T-cell (primary cell): Measurements from ENCODE around the gene THADA. TPM values are rescaled to one million over a fixed set of nuclear protein-coding genes. Genes with fewer than 3 reads are reported as not detected.

Experiments
- ATAC-seq, 4 experiments: fragments of 200-7000 bp in 3 of 4; fragments of 150-1000 bp in 1 of 4; cut with Tn5 transposase; replicated peaks in 1 of 4; 1 replicate in 3 of 4; 2 replicates in 1 of 4; pipeline ENCODE4 v1.10.0; 2021; ENCODE audit warnings: moderate library complexity in 3 of 4, mild to moderate bottlenecking in 2 of 4, moderate number of reproducible peaks in 1 of 4
- CTCF ChIA-PET, 2 donors: fragments of 300-600 bp; sonication (Branson Sonifier 250); formaldehyde crosslinking; loops; one replicate each; lab custom pipeline; 2022; ENCODE audit warnings: antibody characterized with exemption in 2 of 2; lab: Charles Lee
- POLR2A ChIA-PET, 2 donors: fragments of 300-600 bp; sonication (Branson Sonifier 250); formaldehyde crosslinking; loops; one replicate each; lab custom pipeline; 2022; ENCODE audit warnings: antibody characterized with exemption in 2 of 2; lab: Charles Lee
- DNase-seq, 35 experiments: peaks; one replicate each; pipeline versions ENCODE4 v3.0.0 to v3.0.0-alpha.2; 2013 to 2023
- H3K27ac ChIP-seq: one replicate; pipeline ENCODE4 v1.5.1; 2013; ENCODE audit warnings: low read length
- H3K27me3 ChIP-seq, 2 experiments: replicated peaks in 1 of 2; 1 replicate in 1 of 2; 2 replicates in 1 of 2; pipeline versions ENCODE4 v1.6.1 to v1.7.0; 2013; ENCODE audit warnings: low read length in 1 of 2, mixed read lengths in 1 of 2; ENCODE audit not compliant: control insufficient read depth in 2 of 2, insufficient read depth in 2 of 2; ENCODE audit errors: extremely low read depth in 1 of 2
- H3K36me3 ChIP-seq, 2 donors: 1 replicate in 1 of 2; 2 replicates in 1 of 2; pipeline versions ENCODE4 v1.6.1 to v1.7.0; 2013; ENCODE audit warnings: low read length in 1 of 2; ENCODE audit not compliant: control insufficient read depth in 2 of 2, insufficient read depth in 1 of 2; ENCODE audit errors: extremely low read depth in 1 of 2
- H3K4me1 ChIP-seq, 2 experiments: 1 replicate in 1 of 2; 2 replicates in 1 of 2; pipeline versions ENCODE4 v1.6.1 to v1.7.0; 2013; ENCODE audit warnings: low read length in 2 of 2, mixed read lengths in 1 of 2; ENCODE audit not compliant: insufficient read depth in 2 of 2, control insufficient read depth in 1 of 2; ENCODE audit errors: extremely low read depth in 1 of 2
- H3K4me3 ChIP-seq, 2 donors: 1 replicate in 1 of 2; 2 replicates in 1 of 2; pipeline versions ENCODE4 v1.5.1 to v1.7.0; 2013; ENCODE audit warnings: mild to moderate bottlenecking in 2 of 2, low read length in 1 of 2, moderate library complexity in 1 of 2; ENCODE audit not compliant: control insufficient read depth in 1 of 2; ENCODE audit errors: extremely low read depth in 1 of 2
- H3K9me3 ChIP-seq: 2 replicates; pipeline ENCODE4 v1.7.0; 2013
- H3K27ac Mint-ChIP-seq, 2 donors: one replicate each; pipeline ENCODE4 v1.8.0; 2020 to 2021; ENCODE audit warnings: mild to moderate bottlenecking in 2 of 2, mixed read lengths in 2 of 2
- H3K27me3 Mint-ChIP-seq, 2 donors: one replicate each; pipeline ENCODE4 v1.8.0; 2021 to 2022; ENCODE audit warnings: mixed read lengths in 2 of 2
- H3K36me3 Mint-ChIP-seq: one replicate; pipeline ENCODE4 v1.8.0; 2021; ENCODE audit warnings: mixed read lengths
- H3K4me1 Mint-ChIP-seq, 3 donors: one replicate each; pipeline ENCODE4 v1.8.0; 2020 to 2022; ENCODE audit warnings: mixed read lengths in 3 of 3, mild to moderate bottlenecking in 1 of 3
- H3K4me3 Mint-ChIP-seq, 3 donors: one replicate each; pipeline ENCODE4 v1.8.0; 2020 to 2022; ENCODE audit warnings: mild to moderate bottlenecking in 3 of 3, mixed read lengths in 3 of 3, moderate library complexity in 3 of 3
- H3K9me3 Mint-ChIP-seq, 3 donors: one replicate each; pipeline ENCODE4 v1.8.0; 2020 to 2022; ENCODE audit warnings: mixed read lengths in 3 of 3
- WGBS: methylation state at CpG from one replicate; pipeline ENCODE4 v1.1.5; 2013; ENCODE audit warnings: missing lambda C conversion rate; ENCODE audit not compliant: insufficient coverage; 5-methylcytosine and 5-hydroxymethylcytosine counted together
- total RNA-seq, 35 experiments: library from RNA in 6 of 35; stranded (reverse) in 6 of 35; fragments of 120-200 nt in 1 of 35; gene quantifications; one replicate each; pipeline versions ENCODE4 v1.2.1 to v1.2.4 and lab custom pipeline; 2013 to 2026

Gene THADA
- total RNA-seq, 5 donors from 2014 or later (not counting 1 experiment from before 2014, with no cell fraction given) = 36.4 to 50.5 (median 40.6) TPM

GRCh38 chr2:43459446-43460173 is 136.2 kb downstream of the THADA start:
- POLR2A ChIA-PET = interaction anchor here (0.6 kb wide), 2 partner anchors 14 to 82 kb away, joined by 6 to 7 read pairs; no protein-coding TSS in a partner anchor
- CTCF ChIA-PET = interaction anchor here (0.6 to 0.9 kb wide), 3 partner anchors 14 to 70 kb away, joined by 3 to 4 read pairs (median 3); no protein-coding TSS in a partner anchor
- peaks cover 0 to 14% (median 13%) of the 10 kb centered on the region in 3 donors for H3K4me1 Mint-ChIP-seq
- Histone ChIP-seq H3K4me3 (no peak overlapping the region), H3K36me3 (no peaks in the 10 kb centered on the region), H3K27me3 (no peaks in the 10 kb centered on the region), H3K9me3 (no peaks in the 10 kb centered on the region), H3K4me1 (no peaks in the 10 kb centered on the region), H3K27ac (no peak overlapping the region)
- no peak overlapping the region for H3K27ac Mint-ChIP-seq
- peaks cover 40% of the 10 kb centered on the region for H3K36me3 Mint-ChIP-seq
- no peak overlapping the region for H3K4me3 Mint-ChIP-seq
- H3K27me3 Mint-ChIP-seq = no peaks in the 10 kb centered on the region
- DNase-seq (no peak), ATAC-seq (no peak)
- WGBS = 100% methylated on average over 1 of the region's 1 CpG
- no peaks in the 10 kb centered on the region for H3K9me3 Mint-ChIP-seq

- Mint-ChIP-seq H3K27me3 (no peaks in the 10 kb centered on the region), H3K9me3 (no peaks in the 10 kb centered on the region), H3K4me1 (peaks cover 0 to 14% (median 13%) of the 10 kb centered on the region in 3 donors), H3K27ac (no peak overlapping the region), H3K36me3 (peaks cover 36% of the 10 kb centered on the region), H3K4me3 (no peak overlapping the region)
- 100% methylated on average over 2 of the region's 4 CpGs for WGBS
- H3K27ac ChIP-seq = no peak overlapping the region
- peaks cover 0 to 5% of the 10 kb centered on the region in 2 donors for H3K36me3 ChIP-seq
- H3K4me3 ChIP-seq = no peak overlapping the region
- ChIA-PET CTCF (interaction anchor here in 1 of 2 donors (0.5 kb wide), 1 partner anchor 786 kb away, joined by 3 read pairs; no protein-coding TSS in a partner anchor), POLR2A (no interaction called here)
- H3K27me3 ChIP-seq = no peaks in the 10 kb centered on the region
- no peak for ATAC-seq
- DNase-seq = no peak
- no peaks in the 10 kb centered on the region for H3K9me3 ChIP-seq
- no peaks in the 10 kb centered on the region for H3K4me1 ChIP-seq
These were observed 137.7 kb downstream of the THADA start for GRCh38 chr2:43458014-43458628.

GRCh38 chr2:43455731-43456642 is 139.9 kb downstream of the THADA start:
- 38% methylated on average over 1 of the region's 6 CpGs for WGBS
- Mint-ChIP-seq H3K27ac (no peak overlapping the region), H3K4me1 (peaks cover 0 to 11% (median 8%) of the 10 kb centered on the region in 3 donors), H3K9me3 (no peaks in the 10 kb centered on the region), H3K27me3 (no peaks in the 10 kb centered on the region), H3K4me3 (no peak overlapping the region), H3K36me3 (peaks cover 46% of the 10 kb centered on the region)
- no peaks in the 10 kb centered on the region for H3K9me3 ChIP-seq
- ATAC-seq (no peak), DNase-seq (no peak)
- H3K4me1 ChIP-seq = no peaks in the 10 kb centered on the region
- POLR2A ChIA-PET = no interaction called here
- no peak overlapping the region for H3K4me3 ChIP-seq
- H3K27me3 ChIP-seq = no peaks in the 10 kb centered on the region
- H3K36me3 ChIP-seq = peaks cover 0 to 9% of the 10 kb centered on the region in 2 donors
- CTCF ChIA-PET = interaction anchor here (0.7 to 0.8 kb wide), 2 partner anchors 29 to 114 kb away, joined by 3 to 6 read pairs; no protein-coding TSS in a partner anchor
- no peak overlapping the region for H3K27ac ChIP-seq

- Histone ChIP-seq H3K36me3 (peaks cover 0 to 9% of the 10 kb centered on the region in 2 donors), H3K27ac (no peak overlapping the region), H3K4me3 (no peak overlapping the region), H3K4me1 (no peaks in the 10 kb centered on the region), H3K27me3 (no peaks in the 10 kb centered on the region), H3K9me3 (no peaks in the 10 kb centered on the region)
- ChIA-PET POLR2A (no interaction called here), CTCF (interaction anchor here in 1 of 2 donors (0.8 kb wide), 1 partner anchor 29 kb away, joined by 3 read pairs; no protein-coding TSS in a partner anchor)
- WGBS = no CpG with 5 or more reads among the region's 5 CpGs
- Mint-ChIP-seq H3K36me3 (peaks cover 47% of the 10 kb centered on the region), H3K27me3 (no peaks in the 10 kb centered on the region), H3K27ac (no peak overlapping the region), H3K9me3 (no peaks in the 10 kb centered on the region), H3K4me3 (no peak overlapping the region), H3K4me1 (peaks cover 0 to 6% (median 3%) of the 10 kb centered on the region in 3 donors)
- no peak for DNase-seq
- no peak for ATAC-seq
These were observed 140.5 kb downstream of the THADA start for GRCh38 chr2:43455296-43455695.

GRCh38 chr2:43454791-43455190 is 141.0 kb downstream of the THADA start:
- no peaks in the 10 kb centered on the region for H3K9me3 Mint-ChIP-seq

More at GRCh38 chr2:43454791-43455190, 141.0 kb downstream of the THADA start:
- no peaks in the 10 kb centered on the region for H3K27me3 ChIP-seq
- no peaks in the 10 kb centered on the region for H3K4me1 ChIP-seq
- ChIA-PET CTCF (interaction anchor here in 1 of 2 donors (0.8 kb wide), 1 partner anchor 30 kb away, joined by 3 read pairs; no protein-coding TSS in a partner anchor), POLR2A (interaction anchor here in 1 of 2 donors (0.7 kb wide), 1 partner anchor 550 kb away, joined by 5 read pairs; no protein-coding TSS in a partner anchor)
- Mint-ChIP-seq H3K36me3 (peaks cover 51% of the 10 kb centered on the region), H3K27me3 (no peaks in the 10 kb centered on the region), H3K27ac (no peak overlapping the region), H3K4me1 (peaks cover 0 to 6% (median 2%) of the 10 kb centered on the region in 3 donors), H3K4me3 (no peak overlapping the region)
- H3K4me3 ChIP-seq = no peak overlapping the region
- no peak for DNase-seq
- no peak overlapping the region for H3K27ac ChIP-seq
- WGBS = 100% methylated on average over 1 of the region's 2 CpGs
- H3K36me3 ChIP-seq = peaks cover 0 to 9% of the 10 kb centered on the region in 2 donors
- ATAC-seq = no peak
- no peaks in the 10 kb centered on the region for H3K9me3 ChIP-seq
